NCI-H1417 (cell line): ENCODE measurements around the gene PAM16.
"Not testable (repeated sequence)": the region's sequence is repeated elsewhere in the genome, so short reads cannot be mapped to it uniquely, and the experiment has no call there.

Source experiments
- DNase-seq, 3 experiments: peaks; one replicate each; lab custom pipeline; 2025; lab: John Stamatoyannopoulos, UW

Gene PAM16

GRCh38 chr16:4350787-4351659 lies at the start of gene PAM16:
PAM16 (minus strand) TSS chr16:4351321; CDS start chr16:4351234, 87 bp downstream.
- peak; percentile 88 to 97 (median 95) for DNase-seq

- no peak for DNase-seq
Observed at GRCh38 chr16:4399001-4399730, 48.0 kb upstream of the PAM16 start.

DNA sequence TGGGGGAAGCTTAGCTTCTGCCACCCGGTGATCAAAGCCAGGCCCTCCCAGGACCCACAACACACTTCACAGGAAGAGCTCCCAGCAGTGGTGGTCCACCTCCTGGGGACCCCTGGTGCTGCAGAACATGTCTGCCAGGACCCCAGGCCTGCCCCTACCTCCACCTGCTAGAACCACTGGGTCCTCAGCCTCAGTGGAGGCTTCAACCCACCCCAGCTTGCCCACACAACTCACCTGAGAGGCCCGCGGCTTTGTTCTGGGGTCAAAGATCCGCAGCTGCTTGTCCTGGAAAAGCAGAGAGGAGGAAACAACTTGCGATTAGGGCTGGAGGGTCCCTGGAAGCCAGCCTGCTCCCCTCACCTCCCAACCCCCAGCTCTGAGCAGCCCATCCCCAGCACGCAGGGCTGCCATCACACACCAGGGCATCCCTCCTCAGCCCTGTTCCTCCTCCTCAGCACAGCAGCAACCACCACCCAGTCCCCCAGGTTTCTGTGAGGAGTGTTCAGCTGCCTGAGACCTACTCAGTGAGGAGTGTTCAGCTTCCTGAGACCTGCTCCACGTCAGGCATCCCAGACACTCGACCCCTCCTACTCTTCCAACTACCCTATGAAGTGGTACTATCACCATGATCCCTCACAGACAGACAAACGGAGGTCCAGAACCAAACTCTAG lies 44.1 kb upstream of the PAM16 start:
- DNase-seq = no peak

GRCh38 chr16:4393850-4394249 lies 42.7 kb upstream of the PAM16 start:
- not testable (repeated sequence) for DNase-seq

DNA sequence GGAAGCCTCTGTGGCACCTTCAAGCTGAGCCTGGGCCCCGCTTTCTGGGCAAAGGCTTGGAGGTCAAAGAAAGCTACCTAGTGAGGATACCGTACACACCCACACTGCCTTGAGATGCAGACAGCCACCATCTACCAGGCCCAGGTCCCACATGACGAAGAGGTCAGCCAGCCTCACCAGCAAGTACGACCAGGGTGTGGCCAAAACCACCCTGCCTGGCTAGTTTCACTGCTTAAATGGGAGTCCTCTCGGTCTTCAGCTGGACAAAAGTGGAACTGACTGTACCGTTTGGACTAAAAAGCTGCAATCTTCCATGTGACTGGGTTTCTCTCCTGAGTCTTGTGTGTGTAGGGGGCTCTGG lies 42.1 kb upstream of the PAM16 start:
- no peak for DNase-seq

GRCh38 chr16:4392382-4393239 lies 41.5 kb upstream of the PAM16 start:
- peak in 1 of 3 experiments; percentile 38 for DNase-seq

GRCh38 chr16:4391631-4392381 lies 40.7 kb upstream of the PAM16 start:
- peak in 2 of 3 experiments; percentile 35 to 44 for DNase-seq

GRCh38 chr16:4390266-4391260 lies 39.4 kb upstream of the PAM16 start:
- DNase-seq = no peak

DNA sequence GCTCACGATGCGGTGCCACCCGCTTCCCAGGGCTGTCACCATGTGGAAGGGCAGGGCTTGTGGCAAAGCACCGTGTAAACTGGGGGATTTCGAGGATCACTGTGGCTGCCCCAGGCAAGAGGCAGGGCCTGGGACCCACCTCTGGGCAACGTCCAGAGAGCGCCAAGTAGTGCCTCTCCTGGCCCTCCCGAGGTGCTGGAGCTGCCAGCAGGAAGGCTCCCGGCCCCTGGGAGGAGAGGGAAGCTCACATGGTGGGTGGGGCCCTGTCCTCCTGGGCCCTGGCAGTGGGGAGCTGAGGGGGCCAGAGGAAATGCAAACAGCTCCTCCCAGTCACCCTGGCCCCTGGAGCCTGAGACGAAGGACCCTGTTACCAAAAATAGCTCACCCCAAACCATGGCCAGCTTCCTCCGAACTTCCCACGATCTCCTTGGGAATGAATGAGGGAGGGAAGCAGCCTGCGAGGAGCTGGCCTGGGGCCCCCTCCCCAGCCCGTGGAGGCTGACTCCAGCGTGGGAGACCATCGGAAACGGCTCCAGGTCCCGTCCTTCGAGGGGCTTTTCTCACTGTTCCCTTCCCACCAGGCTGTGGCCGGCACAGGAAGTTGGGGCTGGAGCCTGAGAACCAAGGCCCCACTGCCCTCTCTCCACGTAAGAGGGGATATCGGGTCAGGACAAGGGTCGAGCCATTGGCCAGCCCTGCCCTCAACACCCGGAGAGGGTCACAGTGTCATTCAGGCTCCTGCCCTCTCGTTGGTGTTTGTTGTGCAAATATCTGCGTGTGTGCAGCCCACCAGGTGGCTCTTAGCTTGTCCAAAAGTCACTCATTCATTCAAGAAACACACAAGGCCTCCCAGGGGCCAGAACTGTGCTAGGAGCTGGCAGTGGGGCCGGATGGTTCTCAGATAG lies 38.2 kb upstream of the PAM16 start:
- no peak for DNase-seq

DNA sequence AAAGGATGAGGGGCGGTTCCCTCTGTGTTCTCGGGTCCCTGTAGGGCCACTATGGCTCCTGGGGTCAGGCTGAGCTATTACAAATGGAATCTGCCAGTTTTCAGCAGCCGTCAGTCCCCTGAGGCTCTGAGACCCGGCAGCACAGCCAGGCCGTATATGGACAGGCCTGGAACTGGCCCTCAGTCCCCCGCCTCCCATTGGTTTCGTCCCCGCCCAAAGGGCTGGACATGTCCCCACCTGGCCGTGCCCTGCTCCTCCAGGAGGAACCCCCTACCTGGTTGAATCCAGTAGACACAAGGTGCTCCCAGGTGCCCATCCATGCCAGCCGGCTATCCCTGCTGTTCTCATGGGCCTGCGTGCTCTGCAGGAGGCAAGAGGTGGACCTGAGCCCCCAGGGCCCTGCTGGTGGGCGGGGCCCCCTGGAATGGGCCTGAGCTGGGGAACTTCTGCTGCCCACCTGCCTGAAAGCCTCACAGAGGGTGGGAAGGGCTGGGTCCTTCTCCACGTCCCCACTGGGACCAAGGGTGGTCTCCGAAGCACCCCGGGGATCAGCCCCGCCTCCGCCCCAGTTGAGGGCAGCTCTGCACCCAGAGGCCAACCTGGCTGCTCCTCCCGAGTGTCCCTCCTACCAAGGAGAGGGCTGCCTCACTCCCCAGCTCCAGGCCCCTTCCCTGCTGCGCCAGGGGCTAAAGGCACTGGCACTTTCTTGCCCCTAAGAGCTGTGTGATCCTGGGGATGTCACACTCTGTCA lies 37.3 kb upstream of the PAM16 start:
- DNase-seq = no peak

- DNase-seq = no peak
Observed at GRCh38 chr16:4387781-4388180, 36.7 kb upstream of the PAM16 start.

GRCh38 chr16:4386951-4387565 lies 35.9 kb upstream of the PAM16 start:
- no peak for DNase-seq

DNA sequence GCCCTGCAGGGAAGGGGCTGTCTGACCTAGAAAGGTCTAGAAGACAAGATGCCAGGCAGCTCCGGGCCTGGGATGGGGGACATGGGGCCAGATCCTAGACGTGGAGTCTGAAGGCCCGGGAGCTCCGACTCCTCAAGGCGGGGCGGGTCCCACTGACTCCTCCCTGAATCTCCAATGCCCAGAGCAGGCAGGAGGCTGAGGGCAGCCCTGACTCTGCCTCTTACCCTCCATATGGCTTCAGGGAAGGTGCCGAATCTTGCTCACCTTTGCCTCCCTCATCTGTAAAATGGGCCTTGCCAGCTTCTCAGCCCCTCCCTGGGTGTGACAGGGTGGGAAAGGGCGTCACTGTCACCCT lies 35.3 kb upstream of the PAM16 start:
- DNase-seq = no peak

- no peak for DNase-seq
Observed at GRCh38 chr16:4385789-4386450, 34.8 kb upstream of the PAM16 start.

DNA sequence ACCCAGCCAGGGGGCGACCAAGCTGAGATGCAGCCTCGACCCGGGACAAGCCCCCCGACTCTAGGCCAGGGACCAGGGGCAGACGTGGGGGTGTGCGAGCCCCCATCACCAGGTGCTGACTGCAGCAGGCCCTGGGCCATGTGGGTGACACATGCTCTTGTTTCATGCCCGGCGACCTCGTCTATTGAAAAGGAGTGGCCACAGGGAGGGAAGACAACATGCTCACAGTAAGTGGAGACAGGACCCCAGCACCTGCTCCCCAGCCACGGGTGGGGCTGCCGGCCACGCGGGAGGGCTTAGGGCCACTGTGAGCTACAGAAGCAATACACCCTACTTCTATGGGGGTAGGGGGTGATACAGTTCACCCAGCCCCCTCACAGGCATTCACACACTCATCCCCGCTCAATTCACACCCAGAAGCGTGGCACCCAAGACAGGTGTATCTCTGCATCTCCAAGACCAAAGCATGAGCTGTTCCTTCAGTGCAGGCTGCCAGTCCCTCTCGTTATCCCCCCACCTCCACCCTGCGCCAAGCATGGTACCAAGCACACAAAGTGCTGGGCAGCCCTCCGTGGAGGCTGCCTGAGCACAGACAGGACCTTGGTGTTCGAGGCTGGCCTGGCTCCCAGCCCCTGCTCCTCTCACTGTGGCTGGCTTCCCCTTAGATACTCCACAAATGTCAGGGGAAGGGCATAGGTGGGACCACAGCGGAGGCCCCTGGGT lies 34.1 kb upstream of the PAM16 start:
- no peak for DNase-seq

DNA sequence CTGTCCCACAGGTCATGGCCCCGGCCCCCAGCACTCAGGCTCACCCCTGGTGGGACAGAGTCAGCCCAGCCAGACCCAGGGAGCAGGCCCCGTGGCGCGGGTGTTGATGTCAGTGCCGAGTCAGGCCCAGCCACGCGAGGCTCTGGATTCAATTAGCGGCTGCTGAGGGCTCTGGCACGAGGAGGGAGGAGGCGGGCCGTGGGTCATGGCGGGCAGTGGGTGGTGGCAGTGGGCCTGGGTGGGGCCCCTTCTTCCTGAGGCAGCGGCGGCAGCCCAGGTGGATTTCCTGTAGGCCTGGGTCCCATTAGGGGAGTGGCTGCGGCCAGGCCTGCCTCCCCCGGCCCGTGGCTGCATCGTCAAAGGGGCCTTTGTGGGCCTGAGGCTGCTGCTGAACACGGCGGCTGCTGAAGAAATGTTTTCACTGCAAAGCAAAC lies 33.4 kb upstream of the PAM16 start:
- no peak for DNase-seq
